Testis (tissue), 2 donors: ENCODE data around the gene ZFP62.

Experiments
- POLR2A ChIP-seq: fragments of 450-650 bp; IDR thresholded peaks from one replicate; pipeline ENCODE4 v1.6.1; 2017; ENCODE audit warnings: antibody characterized with exemption, mild to moderate bottlenecking, moderate library complexity
- TF ChIP-seq, protein P1 (sequence below), 3 experiments: fragments of 450-650 bp in 2 of 3; fragments of 200-600 bp in 1 of 3; sonication (generic) in 1 of 3; IDR thresholded peaks; one replicate each; pipeline ENCODE4 v1.5.1; 2016 to 2019; ENCODE audit warnings: antibody characterized with exemption in 3 of 3, mild to moderate bottlenecking in 2 of 3, moderate library complexity in 1 of 3

GRCh38 chr5:180804129-180804618 is 56.9 kb downstream of the ZFP62 start:
- TF ChIP-seq, protein P1, sequence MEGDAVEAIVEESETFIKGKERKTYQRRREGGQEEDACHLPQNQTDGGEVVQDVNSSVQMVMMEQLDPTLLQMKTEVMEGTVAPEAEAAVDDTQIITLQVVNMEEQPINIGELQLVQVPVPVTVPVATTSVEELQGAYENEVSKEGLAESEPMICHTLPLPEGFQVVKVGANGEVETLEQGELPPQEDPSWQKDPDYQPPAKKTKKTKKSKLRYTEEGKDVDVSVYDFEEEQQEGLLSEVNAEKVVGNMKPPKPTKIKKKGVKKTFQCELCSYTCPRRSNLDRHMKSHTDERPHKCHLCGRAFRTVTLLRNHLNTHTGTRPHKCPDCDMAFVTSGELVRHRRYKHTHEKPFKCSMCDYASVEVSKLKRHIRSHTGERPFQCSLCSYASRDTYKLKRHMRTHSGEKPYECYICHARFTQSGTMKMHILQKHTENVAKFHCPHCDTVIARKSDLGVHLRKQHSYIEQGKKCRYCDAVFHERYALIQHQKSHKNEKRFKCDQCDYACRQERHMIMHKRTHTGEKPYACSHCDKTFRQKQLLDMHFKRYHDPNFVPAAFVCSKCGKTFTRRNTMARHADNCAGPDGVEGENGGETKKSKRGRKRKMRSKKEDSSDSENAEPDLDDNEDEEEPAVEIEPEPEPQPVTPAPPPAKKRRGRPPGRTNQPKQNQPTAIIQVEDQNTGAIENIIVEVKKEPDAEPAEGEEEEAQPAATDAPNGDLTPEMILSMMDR (IDR thresholded peaks at IDR 0.05) = no peak
- no peak for TF ChIP-seq POLR2A
